OCI-LY7 (cell line): ENCODE measurements around the gene GNG7. TPM values are rescaled to one million over a fixed set of nuclear protein-coding genes. Genes with fewer than 3 reads are reported as not detected.
A peak's percentile ranks its signal among the peaks of the same experiment; 100 is the strongest.

Source experiments
- BruUV-seq: library from RNA; stranded (reverse); fragments of 400-500 nt; replicated peaks from 2 replicates; lab custom pipeline; 2021; lab: Mats Ljungman, UMichigan
- CTCF ChIA-PET: fragments of 300-600 bp; sonication (Branson Sonifier 250); formaldehyde crosslinking; loops from one replicate; lab custom pipeline; 2022; ENCODE audit warnings: antibody characterized with exemption; ENCODE audit not compliant: unreplicated experiment; lab: Charles Lee
- POLR2A ChIA-PET: fragments of 300-600 bp; sonication (Branson Sonifier 250); formaldehyde crosslinking; loops from one replicate; lab custom pipeline; 2022; ENCODE audit warnings: antibody characterized with exemption; lab: Charles Lee
- DNase-seq: peaks from one replicate; pipeline ENCODE4 v3.0.0-alpha.2; 2015; ENCODE audit warnings: low spot score
- H2AFZ ChIP-seq: fragments of 200-600 bp; sonication (generic), shearing (Covaris generic); 2 replicates; pipeline ENCODE4 v1.6.1; 2014; ENCODE audit warnings: mild to moderate bottlenecking, antibody characterized with exemption, low read length, moderate library complexity
- H3K27ac ChIP-seq: fragments of 200-600 bp; sonication (generic); 2 replicates; pipeline ENCODE4 v1.5.1; 2014; ENCODE audit warnings: mixed run types, low read depth, mild to moderate bottlenecking, moderate library complexity, low read length, inconsistent platforms; ENCODE audit not compliant: poor library complexity, severe bottlenecking
- H3K36me3 ChIP-seq: fragments of 200-600 bp; sonication (generic); 2 replicates; pipeline ENCODE4 v1.6.1; 2014; ENCODE audit warnings: mild to moderate bottlenecking, antibody characterized with exemption, low read length, moderate library complexity, mixed read lengths; ENCODE audit not compliant: insufficient read depth
- H3K4me1 ChIP-seq: fragments of 200-600 bp; sonication (generic); 2 replicates; pipeline ENCODE4 v1.5.1; 2014; ENCODE audit warnings: mild to moderate bottlenecking, low read length; ENCODE audit not compliant: insufficient read depth, poor library complexity, severe bottlenecking
- H3K4me2 ChIP-seq: fragments of 200-600 bp; sonication (generic); 2 replicates; pipeline ENCODE4 v1.6.1; 2014; ENCODE audit warnings: mild to moderate bottlenecking, low read length
- H3K4me3 ChIP-seq: fragments of 200-600 bp; sonication (generic); 2 replicates; pipeline ENCODE4 v1.5.1; 2014; ENCODE audit warnings: mild to moderate bottlenecking, low read depth, low read length; ENCODE audit not compliant: poor library complexity, severe bottlenecking
- H3K79me2 ChIP-seq: fragments of 200-600 bp; sonication (generic); 2 replicates; pipeline ENCODE4 v1.6.1; 2016; ENCODE audit warnings: low read depth, mild to moderate bottlenecking, low read length, moderate library complexity, mixed read lengths; ENCODE audit not compliant: insufficient read depth
- H3K9me2 ChIP-seq: fragments of 200-600 bp; sonication (generic); 2 replicates; pipeline ENCODE4 v1.6.1; 2016; ENCODE audit warnings: mild to moderate bottlenecking, low read length, mixed read lengths; ENCODE audit not compliant: insufficient read depth
- H3K9me3 ChIP-seq: fragments of 200-600 bp; sonication (generic); 2 replicates; pipeline ENCODE4 v1.6.1; 2014; ENCODE audit warnings: mild to moderate bottlenecking, mixed run types, low read length, mixed read lengths
- H4K20me1 ChIP-seq: fragments of 200-600 bp; sonication (generic); 2 replicates; pipeline ENCODE4 v1.6.1; 2014; ENCODE audit warnings: mild to moderate bottlenecking, antibody characterized with exemption, low read length, moderate library complexity, mixed read lengths; ENCODE audit not compliant: insufficient read depth
- CTCF ChIP-seq: fragments of 200-600 bp; sonication (generic); conservative IDR thresholded peaks from 2 replicates; pipeline ENCODE4 v1.5.1; 2014; ENCODE audit warnings: mild to moderate bottlenecking, antibody characterized with exemption, low read length, moderate library complexity, mixed read lengths
- EZH2phosphoT487 ChIP-seq: fragments of 200-600 bp; sonication (generic); IDR thresholded peaks from 2 replicates; pipeline ENCODE4 v1.6.1; 2018; ENCODE audit warnings: low read depth, borderline replicate concordance, mild to moderate bottlenecking, mixed run types, antibody characterized with exemption, low read length, moderate library complexity, mixed read lengths
- intact Hi-C: fragments of 100-400 bp; cut with micrococcal nuclease; formaldehyde crosslinking; loops from one replicate; pipeline ENCODE4 v1.10.0; 2022; ENCODE audit not compliant: unreplicated experiment
- total RNA-seq, 2 experiments: library from RNA; depleted of rRNA in 1 of 2; stranded (reverse); fragments of >200 nt in 1 of 2; shearing (Covaris generic) in 1 of 2; gene quantifications; 2 replicates each; pipeline ENCODE4 v1.2.3, GENCODE V29; 2014 to 2022

The GNG7 gene
- total RNA-seq, 2 experiments from 2014 or later = 13.9 to 15.3 TPM

GRCh38 chr19:2613507-2614295, 88.8 kb downstream of the GNG7 start:
- Histone ChIP-seq H2AFZ (peak overlapping the region; percentile 56; the same call in 1 of the 2 replicates), H4K20me1 (no peaks in the 10 kb centered on the region), H3K9me2 (no peaks in the 10 kb centered on the region), H3K27ac (peak overlapping the region; percentile 76), H3K79me2 (no peaks in the 10 kb centered on the region), H3K9me3 (peaks cover 6% of the 10 kb centered on the region; the same call in 1 of the 2 replicates), H3K4me1 (peaks cover 89% of the 10 kb centered on the region), H3K4me3 (peak overlapping the region; percentile 18), H3K36me3 (no peaks in the 10 kb centered on the region), H3K4me2 (peak overlapping the region; percentile 58)
- ChIA-PET POLR2A (interaction anchor here (0.6 to 8.0 kb wide), 3 partner anchors 14 to 141 kb away, joined by 3 to 72 read pairs (median 4); partner anchors contain the start of gene GADD45B), CTCF (interaction anchor here (1.2 kb wide), 1 partner anchor 17 kb away, joined by 3 read pairs; no protein-coding TSS in a partner anchor)
- intact Hi-C loops = loop anchor here (5.0 to 10.0 kb wide), 2 partner anchors 376 to 449 kb away; partner anchors contain the start of genes DOT1L, PLEKHJ1 and SF3A2
- BruUV-seq = no TSS peak
- TF ChIP-seq CTCF = peak; percentile 95
- TF ChIP-seq EZH2phosphoT487 = no peak
- DNase-seq = peak; percentile 92

DNA sequence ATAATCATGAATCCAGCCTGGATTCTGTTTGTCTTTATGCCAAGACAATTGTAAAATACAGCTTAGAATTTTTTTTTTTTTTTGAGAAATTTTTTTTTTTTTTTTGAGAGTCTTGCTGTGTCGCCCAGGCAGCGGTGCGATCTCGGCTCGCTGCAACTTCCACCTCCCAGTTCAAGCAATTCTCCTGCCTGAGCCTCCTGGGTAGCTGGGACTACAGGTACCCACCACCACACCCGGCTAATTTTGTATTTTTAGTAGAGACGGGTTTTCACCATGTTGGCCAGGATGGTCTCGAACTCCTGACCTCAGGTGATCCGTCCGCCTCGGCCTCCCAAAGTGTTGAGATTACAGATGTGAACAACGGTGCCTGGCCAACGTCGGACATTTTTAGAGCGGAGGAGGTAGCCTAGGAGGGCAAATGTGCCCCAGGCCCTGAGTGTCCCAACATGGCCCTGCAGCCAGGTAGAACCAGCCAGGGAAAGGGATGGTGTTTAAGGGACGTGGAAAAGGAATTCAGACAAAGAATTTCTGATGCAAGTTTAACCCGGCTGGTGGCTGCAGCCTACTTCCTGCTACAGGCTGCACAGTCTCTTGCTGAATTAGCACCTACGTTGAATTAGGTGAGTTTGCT, 89.8 kb downstream of the GNG7 start:
- Histone ChIP-seq H3K4me3 (peak overlapping the region; percentile 18), H3K9me3 (peaks cover 6% of the 10 kb centered on the region; the same call in 1 of the 2 replicates), H3K9me2 (no peaks in the 10 kb centered on the region), H3K27ac (peak overlapping the region; percentile 76), H4K20me1 (no peaks in the 10 kb centered on the region), H3K79me2 (no peaks in the 10 kb centered on the region), H3K4me1 (peaks cover 89% of the 10 kb centered on the region), H3K4me2 (peak overlapping the region; percentile 58), H3K36me3 (no peaks in the 10 kb centered on the region), H2AFZ (peak overlapping the region; percentile 56; the same call in 1 of the 2 replicates)
- TF ChIP-seq EZH2phosphoT487 = no peak
- TF ChIP-seq CTCF = no peak
- no peak for DNase-seq
- ChIA-PET CTCF (no interaction called here), POLR2A (interaction anchor here (0.6 to 8.0 kb wide), 4 partner anchors 10 to 136 kb away, joined by 3 to 72 read pairs (median 6); partner anchors contain the start of gene GADD45B)
- BruUV-seq = no TSS peak
- intact Hi-C loops = loop anchor here (1.0 to 10.0 kb wide), 3 partner anchors 25 to 448 kb away; partner anchors contain the start of genes DOT1L, PLEKHJ1 and SF3A2
